SK-N-SH treated with all-trans-retinoic acid at 6 μM for 48 hours (cell line): ENCODE results near the gene NUDT9.

Experiments
- ATAC-seq: fragments of 200-7000 bp; cut with Tn5 transposase; 3 replicates; pipeline ENCODE4 v1.9.1; 2020; ENCODE audit warnings: mild to moderate bottlenecking, moderate library complexity
- ARNTL ChIP-seq: fragments of 450-650 bp; formaldehyde crosslinking; IDR thresholded peaks from 2 replicates; pipeline ENCODE4 v1.5.0; 2020; ENCODE audit warnings: low read depth, mild to moderate bottlenecking, moderate library complexity, borderline replicate concordance
- CREB5 ChIP-seq: fragments of 250-450 bp; sonication (Bioruptor Pico); IDR thresholded peaks from 2 replicates; pipeline ENCODE4 v1.5.1; 2020; ENCODE audit warnings: low read depth, mild to moderate bottlenecking, moderate library complexity
- CSDC2 ChIP-seq: fragments of 250-450 bp; sonication (Bioruptor Pico); IDR thresholded peaks from 2 replicates; pipeline ENCODE4 v1.5.0; 2020; ENCODE audit warnings: mild to moderate bottlenecking, moderate library complexity
- CSRNP3 ChIP-seq: fragments of 250-450 bp; sonication (Bioruptor Pico); IDR thresholded peaks from 2 replicates; pipeline ENCODE4 v1.5.1; 2021; ENCODE audit warnings: mild to moderate bottlenecking, moderate library complexity
- ESRRG ChIP-seq: fragments of 250-450 bp; sonication (Bioruptor Pico); IDR thresholded peaks from 2 replicates; pipeline ENCODE4 v1.6.1; 2021; ENCODE audit warnings: mild to moderate bottlenecking
- GLIS3 ChIP-seq: fragments of 250-450 bp; sonication (Bioruptor Pico); IDR thresholded peaks from 2 replicates; pipeline ENCODE4 v1.5.0; 2020; ENCODE audit warnings: mild to moderate bottlenecking, moderate library complexity
- ISL1 ChIP-seq: fragments of 250-450 bp; sonication (Bioruptor Pico); IDR thresholded peaks from 2 replicates; pipeline ENCODE4 v2.1.2; 2022; ENCODE audit warnings: mild to moderate bottlenecking, moderate library complexity
- OSR1 ChIP-seq: fragments of 250-450 bp; sonication (Bioruptor Pico); IDR thresholded peaks from 2 replicates; pipeline ENCODE4 v1.8.0; 2022; ENCODE audit warnings: moderate library complexity, mild to moderate bottlenecking, inconsistent platforms
- POU6F1 ChIP-seq: fragments of 250-450 bp; sonication (Bioruptor Pico); IDR thresholded peaks from 2 replicates; pipeline ENCODE4 v1.8.0; 2021; ENCODE audit warnings: low read depth, mild to moderate bottlenecking, moderate library complexity, borderline replicate concordance
- PPARA ChIP-seq: fragments of 250-450 bp; sonication (Bioruptor Pico); IDR thresholded peaks from 2 replicates; pipeline ENCODE4 v1.5.0; 2020; ENCODE audit warnings: mild to moderate bottlenecking, borderline replicate concordance
- RARB ChIP-seq: fragments of 250-450 bp; sonication (Bioruptor Pico); IDR thresholded peaks from 2 replicates; pipeline ENCODE4 v1.8.0; 2021; ENCODE audit warnings: mild to moderate bottlenecking, moderate library complexity
- SNAI2 ChIP-seq: fragments of 250-450 bp; sonication (Bioruptor Pico); IDR thresholded peaks from 2 replicates; pipeline ENCODE4 v1.5.0; 2020; ENCODE audit warnings: mild to moderate bottlenecking, moderate library complexity
- TCF4 ChIP-seq: fragments of 250-450 bp; sonication (Bioruptor Pico); IDR thresholded peaks from 2 replicates; pipeline ENCODE4 v1.8.0; 2021; ENCODE audit warnings: mild to moderate bottlenecking, moderate library complexity, borderline replicate concordance
- TOX ChIP-seq: fragments of 250-450 bp; sonication (Bioruptor Pico); IDR thresholded peaks from 2 replicates; pipeline ENCODE4 v1.8.0; 2021; ENCODE audit warnings: mild to moderate bottlenecking, moderate library complexity, borderline replicate concordance
- ZC3H10 ChIP-seq: fragments of 250-450 bp; sonication (Bioruptor Pico); IDR thresholded peaks from 2 replicates; pipeline ENCODE4 v1.5.1; 2021; ENCODE audit warnings: mild to moderate bottlenecking, moderate library complexity
- ZFP3 ChIP-seq: fragments of 250-450 bp; sonication (Bioruptor Pico); IDR thresholded peaks from 2 replicates; pipeline ENCODE4 v1.5.0; 2020; ENCODE audit warnings: mild to moderate bottlenecking, moderate library complexity
- ZFP30 ChIP-seq: fragments of 450-650 bp; formaldehyde crosslinking; IDR thresholded peaks from 2 replicates; pipeline ENCODE4 v1.5.0; 2022; ENCODE audit warnings: mild to moderate bottlenecking, moderate library complexity
- ZNF565 ChIP-seq: fragments of 450-650 bp; formaldehyde crosslinking; conservative IDR thresholded peaks from 2 replicates; pipeline ENCODE4 v1.5.0; 2020; ENCODE audit warnings: low read depth, mild to moderate bottlenecking, moderate library complexity
- ZNF70 ChIP-seq: fragments of 450-650 bp; formaldehyde crosslinking; IDR thresholded peaks from 2 replicates; pipeline ENCODE4 v1.5.0; 2020; ENCODE audit warnings: mild to moderate bottlenecking, moderate library complexity
- ZNF8 ChIP-seq: fragments of 450-650 bp; formaldehyde crosslinking; IDR thresholded peaks from 2 replicates; pipeline ENCODE4 v1.5.0; 2020; ENCODE audit warnings: mild to moderate bottlenecking, moderate library complexity
- TF ChIP-seq, protein P1 (sequence below): fragments of 250-450 bp; sonication (Bioruptor Pico); IDR thresholded peaks from 2 replicates; pipeline ENCODE4 v1.5.0; 2020; ENCODE audit warnings: mild to moderate bottlenecking, moderate library complexity

NUDT9 gene

GRCh38 chr4:87497159-87497558, 74.8 kb downstream of the NUDT9 start (continued):
- TF ChIP-seq CSRNP3 (CRISPR knock-in tag) (no peak), TCF4 (CRISPR knock-in tag) (no peak)

- no peak for ATAC-seq
- TF ChIP-seq TOX (CRISPR knock-in tag) (no peak), PPARA (CRISPR knock-in tag) (no peak), ZNF70 (CRISPR knock-in tag) (no peak), ZFP30 (CRISPR knock-in tag) (no peak), ZC3H10 (CRISPR knock-in tag) (no peak), ARNTL (CRISPR knock-in tag) (no peak), ZNF8 (CRISPR knock-in tag) (no peak), RARB (CRISPR knock-in tag) (no peak)
- TF ChIP-seq, all 23 proteins: peak for 0
These were observed 75.2 kb downstream of the NUDT9 start for GRCh38 chr4:87497578-87497977.

- TF ChIP-seq TOX (CRISPR knock-in tag) (0 out of 2 replicates have a peak, but pooled peaks have one; percentile 42), ARNTL (CRISPR knock-in tag) (no peak)
- peak; percentile 67 for ATAC-seq
These were observed 76.1 kb downstream of the NUDT9 start for GRCh38 chr4:87498446-87498900.

- TF ChIP-seq CREB5 (CRISPR knock-in tag) (no peak), CSRNP3 (CRISPR knock-in tag) (no peak), POU6F1 (CRISPR knock-in tag) (no peak), ISL1 (CRISPR knock-in tag) (no peak), CSDC2 (no peak), ZFP3 (no peak), ESRRG (CRISPR knock-in tag) (no peak), OSR1 (CRISPR knock-in tag) (no peak), SNAI2 (CRISPR knock-in tag) (no peak), ZNF8 (CRISPR knock-in tag) (no peak), TOX (CRISPR knock-in tag) (no peak), ZNF565 (no peak), ZC3H10 (CRISPR knock-in tag) (no peak), RARB (CRISPR knock-in tag) (no peak), TCF4 (CRISPR knock-in tag) (no peak), ZFP30 (CRISPR knock-in tag) (no peak), GLIS3 (no peak)
- TF ChIP-seq, protein P1, sequence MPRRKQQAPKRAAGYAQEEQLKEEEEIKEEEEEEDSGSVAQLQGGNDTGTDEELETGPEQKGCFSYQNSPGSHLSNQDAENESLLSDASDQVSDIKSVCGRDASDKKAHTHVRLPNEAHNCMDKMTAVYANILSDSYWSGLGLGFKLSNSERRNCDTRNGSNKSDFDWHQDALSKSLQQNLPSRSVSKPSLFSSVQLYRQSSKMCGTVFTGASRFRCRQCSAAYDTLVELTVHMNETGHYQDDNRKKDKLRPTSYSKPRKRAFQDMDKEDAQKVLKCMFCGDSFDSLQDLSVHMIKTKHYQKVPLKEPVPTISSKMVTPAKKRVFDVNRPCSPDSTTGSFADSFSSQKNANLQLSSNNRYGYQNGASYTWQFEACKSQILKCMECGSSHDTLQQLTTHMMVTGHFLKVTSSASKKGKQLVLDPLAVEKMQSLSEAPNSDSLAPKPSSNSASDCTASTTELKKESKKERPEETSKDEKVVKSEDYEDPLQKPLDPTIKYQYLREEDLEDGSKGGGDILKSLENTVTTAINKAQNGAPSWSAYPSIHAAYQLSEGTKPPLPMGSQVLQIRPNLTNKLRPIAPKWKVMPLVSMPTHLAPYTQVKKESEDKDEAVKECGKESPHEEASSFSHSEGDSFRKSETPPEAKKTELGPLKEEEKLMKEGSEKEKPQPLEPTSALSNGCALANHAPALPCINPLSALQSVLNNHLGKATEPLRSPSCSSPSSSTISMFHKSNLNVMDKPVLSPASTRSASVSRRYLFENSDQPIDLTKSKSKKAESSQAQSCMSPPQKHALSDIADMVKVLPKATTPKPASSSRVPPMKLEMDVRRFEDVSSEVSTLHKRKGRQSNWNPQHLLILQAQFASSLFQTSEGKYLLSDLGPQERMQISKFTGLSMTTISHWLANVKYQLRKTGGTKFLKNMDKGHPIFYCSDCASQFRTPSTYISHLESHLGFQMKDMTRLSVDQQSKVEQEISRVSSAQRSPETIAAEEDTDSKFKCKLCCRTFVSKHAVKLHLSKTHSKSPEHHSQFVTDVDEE (CRISPR knock-in tag), result no peak
- no peak; the same call in 2 of the 3 replicates for ATAC-seq
These were observed 77.2 kb downstream of the NUDT9 start for GRCh38 chr4:87499403-87500091.
